HG02678 (cell line): ENCODE results near the gene FAM163A.
"Not testable (repeated sequence)": the region's sequence is repeated elsewhere in the genome, so short reads cannot be mapped to it uniquely, and the experiment has no call there.

ENCODE experiments used
- ATAC-seq: cut with Tn5 transposase; IDR thresholded peaks from one replicate; pipeline ENCODE4 v1.9.1; 2021; ENCODE audit warnings: mild to moderate bottlenecking, moderate library complexity; ENCODE audit not compliant: unreplicated experiment

Gene FAM163A

GRCh38 chr1:179786815-179787685, 44.0 kb downstream of the FAM163A start:
- no peak for ATAC-seq

GRCh38 chr1:179788259-179788658, 45.2 kb downstream of the FAM163A start:
- no peak for ATAC-seq

- no peak for ATAC-seq
These were observed 50.2 kb downstream of the FAM163A start for GRCh38 chr1:179793281-179793680.

- ATAC-seq = no peak
These were observed 51.1 kb downstream of the FAM163A start for GRCh38 chr1:179794146-179794545.

- ATAC-seq = no peak
These were observed 51.6 kb downstream of the FAM163A start for GRCh38 chr1:179794669-179795068.

- ATAC-seq = no peak
These were observed 55.2 kb downstream of the FAM163A start for GRCh38 chr1:179798213-179798863.

- no peak for ATAC-seq
These were observed 55.9 kb downstream of the FAM163A start for GRCh38 chr1:179798864-179799516.

GRCh38 chr1:179800481-179800880, 57.4 kb downstream of the FAM163A start:
- ATAC-seq = no peak

GRCh38 chr1:179803104-179803503, 60.0 kb downstream of the FAM163A start:
- no peak for ATAC-seq

GRCh38 chr1:179803918-179804317, 60.8 kb downstream of the FAM163A start:
- ATAC-seq = no peak

GRCh38 chr1:179804417-179804816, 61.3 kb downstream of the FAM163A start:
- ATAC-seq = not testable (repeated sequence)

- ATAC-seq = no peak
These were observed 62.5 kb downstream of the FAM163A start for GRCh38 chr1:179805291-179806195.

- no peak for ATAC-seq
These were observed 63.2 kb downstream of the FAM163A start for GRCh38 chr1:179806333-179806732.

- ATAC-seq = no peak
These were observed 64.2 kb downstream of the FAM163A start for GRCh38 chr1:179807291-179807690.

- no peak for ATAC-seq
These were observed 64.8 kb downstream of the FAM163A start for GRCh38 chr1:179807691-179808485.

GRCh38 chr1:179808503-179808902, 65.4 kb downstream of the FAM163A start:
- ATAC-seq = no peak

GRCh38 chr1:179809506-179810366, 66.6 kb downstream of the FAM163A start:
- peak; percentile 71 for ATAC-seq

GRCh38 chr1:179810367-179810715, 67.2 kb downstream of the FAM163A start:
- no peak for ATAC-seq
